Motor neuron (in vitro differentiated cells): ENCODE data around the gene TBC1D2. TPM values are rescaled to one million over a fixed set of nuclear protein-coding genes. Genes with fewer than 3 reads are reported as not detected.
"Not testable (repeated sequence)": the region's sequence is repeated elsewhere in the genome, so short reads cannot be mapped to it uniquely, and the experiment has no call there.

ENCODE experiments used
- ATAC-seq, 8 experiments: fragments of 200-7000 bp; cut with Tn5 transposase; replicated peaks in 6 of 8; 2 replicates each; pipeline ENCODE4 v1.8.0; 2021; ENCODE audit warnings: mild to moderate bottlenecking in 8 of 8, moderate library complexity in 8 of 8
- H3K27ac ChIP-seq, 2 donors: fragments of 250-450 bp; sonication (Bioruptor Pico); 2 replicates each; pipeline ENCODE4 v1.9.0; 2021; ENCODE audit warnings: antibody characterized with exemption in 2 of 2, mild to moderate bottlenecking in 2 of 2, moderate library complexity in 1 of 2
- H3K4me1 ChIP-seq, 2 donors: fragments of 250-450 bp; sonication (Bioruptor Pico); replicated peaks in 1 of 2; 2 replicates each; pipeline ENCODE4 v1.6.1; 2021; ENCODE audit warnings: antibody characterized with exemption in 2 of 2, mild to moderate bottlenecking in 2 of 2, moderate library complexity in 1 of 2
- H3K4me3 ChIP-seq, 5 donors: fragments of 250-450 bp; sonication (Bioruptor Pico); 2 replicates each; pipeline ENCODE4 v1.9.0; 2021; ENCODE audit warnings: antibody characterized with exemption in 5 of 5, mild to moderate bottlenecking in 5 of 5, moderate library complexity in 4 of 5
- WGBS, 10 experiments: fragments of 450-650 bp; shearing (Covaris generic); methylation state at CpG; one replicate each; pipeline ENCODE4 v1.0.0; 2022; 5-methylcytosine and 5-hydroxymethylcytosine counted together
- in situ Hi-C, 9 experiments: fragments of 400-800 bp; cut with MboI; loops; one replicate each; pipeline ENCODE4 v1.15.0; 2021; ENCODE audit warnings: low sequenced_read_pairs in 9 of 9, low pct_unique_long_range_greater_than_20kb in 2 of 9; ENCODE audit not compliant: unreplicated experiment in 9 of 9
- total RNA-seq, 8 experiments: library from RNA; unstranded; fragments of 300-600 nt; gene quantifications; 2 replicates each; pipeline versions ENCODE4 v1.2.3 to v1.2.4, GENCODE V29; 2022

The TBC1D2 gene
- total RNA-seq, 8 experiments from 2014 or later = 0.79 to 10.6 (median 2.1) TPM

GRCh38 chr9:98269652-98270051 is 14.2 kb upstream of the TBC1D2 start:
- H3K27ac ChIP-seq, H3K4me1 ChIP-seq, H3K4me3 ChIP-seq, ATAC-seq: not testable (repeated sequence)
- WGBS, 10 experiments = 31 to 80% (median 60%) methylated on average over 3 to 9 of the region's 10 CpGs; no CpG with 5 or more reads in 3 of the 10 experiments
- in situ Hi-C loops = loop anchor here in 6 of 9 experiments (10.0 to 25.0 kb wide), 7 partner anchors 157 to 557 kb away; partner anchors contain the start of genes HEMGN (in 1 of the 6), NANS (in 1 of the 6), TRIM14 (in 1 of the 6) and TRMO (in 1 of the 6)

GRCh38 chr9:98267556-98267955 is 12.1 kb upstream of the TBC1D2 start:
- H3K27ac ChIP-seq, H3K4me1 ChIP-seq, H3K4me3 ChIP-seq, ATAC-seq: not testable (repeated sequence)
- in situ Hi-C loops = loop anchor here in 6 of 9 experiments (10.0 to 25.0 kb wide), 7 partner anchors 155 to 555 kb away; partner anchors contain the start of genes HEMGN (in 1 of the 6), NANS (in 1 of the 6), TRIM14 (in 1 of the 6) and TRMO (in 1 of the 6)
- 85 to 100% (median 95%) methylated on average over 4 of the region's 8 CpGs; no CpG with 5 or more reads in 6 of the 10 experiments for WGBS, 10 experiments

- in situ Hi-C loops = loop anchor here in 6 of 9 experiments (10.0 to 25.0 kb wide), 7 partner anchors 152 to 552 kb away; partner anchors contain the start of genes HEMGN (in 1 of the 6), NANS (in 1 of the 6), TRIM14 (in 1 of the 6) and TRMO (in 1 of the 6)
- 13 to 85% (median 52%) methylated on average over 1 to 2 of the region's 2 CpGs; no CpG with 5 or more reads in 2 of the 10 experiments for WGBS, 10 experiments
- Histone ChIP-seq H3K4me3 (no peak overlapping the region), H3K4me1 (no peaks in the 10 kb centered on the region), H3K27ac (no peak overlapping the region)
- no peak for ATAC-seq
Measured at GRCh38 chr9:98264516-98264915, 9.1 kb upstream of the TBC1D2 start.

GRCh38 chr9:98263482-98264357 is 8.3 kb upstream of the TBC1D2 start:
- Histone ChIP-seq H3K27ac (no peak overlapping the region), H3K4me1 (no peaks in the 10 kb centered on the region), H3K4me3 (no peak overlapping the region)
- in situ Hi-C loops = loop anchor here in 6 of 9 experiments (10.0 to 25.0 kb wide), 7 partner anchors 151 to 551 kb away; partner anchors contain the start of genes HEMGN (in 1 of the 6), NANS (in 1 of the 6), TRIM14 (in 1 of the 6) and TRMO (in 1 of the 6)
- 0 to 100% (median 41%) methylated on average over 1 to 8 of the region's 8 CpGs for WGBS, 10 experiments
- peak; percentile 80 to 100 (median 98) for ATAC-seq

GRCh38 chr9:98263080-98263479 is 7.6 kb upstream of the TBC1D2 start:
- WGBS, 10 experiments = 0 to 100% (median 50%) methylated on average over 1 of the region's 1 CpG; no CpG with 5 or more reads in 5 of the 10 experiments
- peak in 1 of 8 experiments; percentile 65 for ATAC-seq
- in situ Hi-C loops = loop anchor here in 6 of 9 experiments (10.0 to 25.0 kb wide), 7 partner anchors 151 to 551 kb away; partner anchors contain the start of genes HEMGN (in 1 of the 6), NANS (in 1 of the 6), TRIM14 (in 1 of the 6) and TRMO (in 1 of the 6)
- Histone ChIP-seq H3K4me1 (no peaks in the 10 kb centered on the region), H3K27ac (no peak overlapping the region), H3K4me3 (no peak overlapping the region)

- H3K27ac ChIP-seq = no peak overlapping the region
- WGBS, 10 experiments = 80 to 100% (median 98%) methylated on average over 1 to 2 of the region's 3 CpGs; no CpG with 5 or more reads in 4 of the 10 experiments
- H3K4me3 ChIP-seq = no peak overlapping the region
- ATAC-seq = no peak
- in situ Hi-C loops = loop anchor here in 6 of 9 experiments (10.0 to 25.0 kb wide), 7 partner anchors 150 to 550 kb away; partner anchors contain the start of genes HEMGN (in 1 of the 6), NANS (in 1 of the 6), TRIM14 (in 1 of the 6) and TRMO (in 1 of the 6)
- H3K4me1 ChIP-seq = no peaks in the 10 kb centered on the region
Measured at GRCh38 chr9:98262056-98262455, 6.6 kb upstream of the TBC1D2 start.

- WGBS, 10 experiments = 70 to 100% (median 85%) methylated on average over 1 to 5 of the region's 5 CpGs; no CpG with 5 or more reads in 2 of the 10 experiments
- H3K4me1 ChIP-seq = peaks cover 0 to 3% of the 10 kb centered on the region in 2 donors
- ATAC-seq = no peak
- in situ Hi-C loops = loop anchor here in 6 of 9 experiments (10.0 to 25.0 kb wide), 7 partner anchors 148 to 548 kb away; partner anchors contain the start of genes HEMGN (in 1 of the 6), NANS (in 1 of the 6), TRIM14 (in 1 of the 6) and TRMO (in 1 of the 6)
- H3K27ac ChIP-seq = no peak overlapping the region
- no peak overlapping the region for H3K4me3 ChIP-seq
Measured at GRCh38 chr9:98260635-98261034, 5.2 kb upstream of the TBC1D2 start.

- ATAC-seq = no peak
- in situ Hi-C loops = loop anchor here in 6 of 9 experiments (10.0 to 25.0 kb wide), 7 partner anchors 147 to 547 kb away; partner anchors contain the start of genes HEMGN (in 1 of the 6), NANS (in 1 of the 6), TRIM14 (in 1 of the 6) and TRMO (in 1 of the 6)
- Histone ChIP-seq H3K4me3 (no peak overlapping the region), H3K4me1 (peaks cover 0 to 3% of the 10 kb centered on the region in 2 donors), H3K27ac (no peak overlapping the region)
- WGBS, 10 experiments = 60 to 100% (median 92%) methylated on average over 1 to 3 of the region's 3 CpGs; no CpG with 5 or more reads in 1 of the 10 experiments
Measured at GRCh38 chr9:98259791-98260190, 4.3 kb upstream of the TBC1D2 start.

- peak overlapping the region; percentile 51 to 91 (median 75) for H3K4me3 ChIP-seq
- peaks cover 0 to 3% of the 10 kb centered on the region in 2 donors for H3K4me1 ChIP-seq
- in situ Hi-C loops = loop anchor here in 5 of 9 experiments (25.0 kb wide), 6 partner anchors 144 to 544 kb away; partner anchors contain the start of genes HEMGN (in 1 of the 5), NANS (in 1 of the 5), TRIM14 (in 1 of the 5) and TRMO (in 1 of the 5)
- peak overlapping the region in 1 of 2 donors; percentile 91 for H3K27ac ChIP-seq
- 0 to 38% (median 12%) methylated on average over 1 to 12 of the region's 12 CpGs; no CpG with 5 or more reads in 2 of the 10 experiments for WGBS, 10 experiments
- no peak for ATAC-seq
Measured at GRCh38 chr9:98256756-98257155, 1.3 kb upstream of the TBC1D2 start.

- peak; percentile 3 to 51 (median 40) for ATAC-seq
- Histone ChIP-seq H3K4me1 (peaks cover 0 to 3% of the 10 kb centered on the region in 2 donors), H3K4me3 (peak overlapping the region; percentile 51 to 91 (median 75)), H3K27ac (no peak overlapping the region)
- 0 to 20% (median 0%) methylated on average over 1 to 19 of the region's 36 CpGs; no CpG with 5 or more reads in 3 of the 10 experiments for WGBS, 10 experiments
- in situ Hi-C loops = loop anchor here in 5 of 9 experiments (25.0 kb wide), 6 partner anchors 143 to 543 kb away; partner anchors contain the start of genes HEMGN (in 1 of the 5), NANS (in 1 of the 5), TRIM14 (in 1 of the 5) and TRMO (in 1 of the 5)
Measured at GRCh38 chr9:98255061-98255577, 330 bp downstream of the TBC1D2 start.

- WGBS, 10 experiments = 0 to 87% (median 43%) methylated on average over 1 to 5 of the region's 5 CpGs
- Histone ChIP-seq H3K4me1 (peaks cover 0 to 3% of the 10 kb centered on the region in 2 donors), H3K27ac (no peak overlapping the region), H3K4me3 (peak overlapping the region; percentile 51 to 91 (median 75))
- ATAC-seq = no peak
- in situ Hi-C loops = loop anchor here in 5 of 9 experiments (25.0 kb wide), 6 partner anchors 142 to 542 kb away; partner anchors contain the start of genes HEMGN (in 1 of the 5), NANS (in 1 of the 5), TRIM14 (in 1 of the 5) and TRMO (in 1 of the 5)
Measured at GRCh38 chr9:98254228-98255060, 1.0 kb downstream of the TBC1D2 start.
